ENCODE results near the gene ESPNL.

Gene ESPNL

DNA sequence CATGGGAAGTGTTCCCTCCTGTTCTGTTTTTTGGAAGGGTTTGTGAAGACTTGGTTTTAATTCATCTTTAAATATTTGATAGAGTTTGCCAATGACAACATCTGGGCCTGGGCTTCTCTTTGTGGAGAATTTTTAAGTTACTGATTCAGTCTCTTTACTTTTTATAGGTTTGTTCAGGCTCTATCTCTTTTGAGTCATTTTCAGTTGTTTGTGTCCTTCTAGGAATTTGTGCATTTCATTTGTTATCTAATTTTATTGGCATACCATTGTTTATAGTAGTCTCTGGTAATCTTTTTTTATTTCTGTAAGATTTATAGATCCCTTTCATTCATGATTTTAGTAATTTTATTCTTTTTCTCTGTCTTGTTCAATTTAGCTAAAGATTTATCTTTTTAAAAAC, 24.7 kb upstream of the ESPNL start:
- no peak for DNase-seq (ENCODE audit: low read depth)

DNA sequence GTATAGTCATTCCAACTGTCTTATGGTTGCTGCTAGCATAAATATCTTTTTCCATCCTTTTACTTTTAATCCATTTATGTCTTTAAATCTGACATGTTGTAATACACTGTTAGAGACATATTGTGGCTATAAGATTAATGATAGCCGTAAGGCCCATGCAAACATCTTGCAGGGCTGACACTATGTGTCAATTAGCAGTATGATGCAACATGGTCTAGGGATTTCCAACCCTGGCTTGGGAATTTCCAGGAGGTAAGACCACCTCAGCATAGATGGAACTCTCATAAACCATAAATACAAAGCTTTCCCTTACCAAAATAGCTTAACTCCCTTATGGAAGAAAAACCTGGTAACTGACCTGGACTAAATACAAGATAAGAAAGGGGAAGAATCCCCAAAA, 22.8 kb upstream of the ESPNL start:
- DNase-seq (ENCODE audit: low read depth) = no peak

DNA sequence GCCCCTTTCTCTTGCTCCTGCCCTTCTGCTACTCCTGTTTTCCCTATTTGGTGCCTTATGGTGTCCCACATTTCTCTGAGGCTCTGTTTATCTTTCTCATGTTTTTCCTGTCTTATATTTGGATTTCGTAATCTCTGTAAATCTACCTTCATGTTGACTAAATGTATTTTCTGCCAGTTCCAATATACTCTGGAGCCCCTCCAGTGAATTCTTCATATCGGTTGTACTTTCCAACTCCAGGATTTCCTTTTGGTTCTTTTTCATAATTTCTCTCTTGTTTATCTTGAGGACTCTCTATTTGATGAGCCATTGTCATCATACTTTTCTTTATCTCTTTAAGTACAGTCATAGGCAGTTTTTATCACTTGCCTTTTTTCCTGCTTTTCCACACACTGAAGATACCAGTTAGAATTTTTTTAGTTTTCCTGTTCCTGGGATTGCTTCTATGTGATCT, 20.2 kb upstream of the ESPNL start:
- DNase-seq (ENCODE audit: low read depth) = no peak

DNA sequence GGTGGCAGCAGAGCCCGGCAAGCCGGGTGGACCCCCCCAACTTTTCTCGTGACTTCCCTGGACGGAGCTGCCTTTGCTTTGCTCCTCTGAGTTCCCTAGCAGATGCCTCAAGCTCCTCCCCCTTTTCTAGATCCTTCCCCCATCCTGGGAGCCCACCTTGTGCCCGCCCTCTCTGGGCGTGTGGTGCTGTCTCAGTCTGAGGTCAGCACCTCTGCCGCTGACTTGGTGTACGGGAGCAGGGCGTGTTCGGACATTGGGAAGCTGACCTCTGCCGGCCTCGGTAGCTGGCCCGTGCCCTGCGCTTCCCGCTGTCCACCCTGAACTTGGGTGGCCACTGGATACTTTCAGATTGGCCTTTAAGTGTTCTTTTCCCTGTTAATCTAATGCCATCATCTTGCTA, 19.6 kb upstream of the ESPNL start:
- DNase-seq (ENCODE audit: low read depth) = no peak

DNA sequence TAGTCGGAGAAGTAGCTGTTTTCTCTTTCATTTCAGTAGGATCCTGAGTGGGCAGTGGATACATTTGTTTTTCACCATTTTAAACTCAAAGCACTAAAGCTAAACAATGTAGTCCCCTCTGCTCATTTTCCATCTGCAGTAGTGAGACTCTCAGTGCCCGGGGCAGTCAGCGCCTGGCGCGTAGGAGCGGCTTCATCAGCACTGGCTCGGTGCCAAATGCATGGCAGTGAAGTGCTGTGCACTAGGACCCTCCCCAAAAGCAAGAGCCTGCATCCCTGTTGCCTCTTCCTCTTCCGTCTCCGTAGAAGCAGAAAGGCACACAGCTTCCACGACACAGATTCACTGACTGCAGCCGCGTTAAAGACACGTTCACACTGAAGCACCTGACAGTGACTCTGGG, 19.0 kb upstream of the ESPNL start:
- DNase-seq (ENCODE audit: low read depth) = no peak

DNA sequence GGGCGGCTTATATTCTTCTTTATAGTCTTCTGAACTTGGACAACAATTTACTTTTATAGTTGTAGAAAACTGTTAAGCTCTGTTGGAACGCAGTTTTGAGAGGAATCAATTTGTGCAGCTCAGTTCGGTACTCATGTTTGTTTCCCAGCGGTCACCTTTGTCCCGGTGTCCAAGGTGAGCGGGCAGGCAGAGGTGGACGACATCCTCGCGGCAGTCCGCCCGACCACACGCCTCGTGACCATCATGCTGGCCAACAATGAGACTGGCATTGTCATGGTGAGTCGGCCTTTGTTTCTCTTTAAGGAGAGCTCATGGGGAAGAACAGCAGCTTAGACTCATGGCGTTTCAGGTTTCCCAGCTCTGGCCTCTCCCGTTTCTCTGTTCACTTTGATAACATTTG, 18.6 kb upstream of the ESPNL start:
- no peak for DNase-seq (ENCODE audit: low read depth)

DNA sequence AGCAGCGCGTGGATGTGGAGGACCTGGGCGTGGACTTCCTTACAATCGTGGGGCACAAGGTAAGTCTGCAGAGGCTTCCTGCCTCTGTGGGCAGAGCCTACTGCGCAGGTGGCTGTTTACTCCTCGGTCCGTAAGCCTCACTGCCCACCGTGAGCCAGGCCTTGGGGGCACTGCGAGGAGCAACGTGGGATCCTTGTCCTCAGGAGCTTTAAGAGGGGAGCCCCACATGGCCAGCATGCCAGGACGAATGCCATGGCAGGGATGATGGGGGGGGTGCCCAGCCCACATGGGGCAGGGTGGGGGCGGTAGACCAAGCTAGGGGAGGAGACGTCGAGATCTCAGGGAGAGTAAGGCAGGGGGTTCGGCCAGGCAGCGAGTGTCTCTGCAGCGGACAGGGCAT, 18.0 kb upstream of the ESPNL start:
- no peak for DNase-seq (ENCODE audit: low read depth)

DNA sequence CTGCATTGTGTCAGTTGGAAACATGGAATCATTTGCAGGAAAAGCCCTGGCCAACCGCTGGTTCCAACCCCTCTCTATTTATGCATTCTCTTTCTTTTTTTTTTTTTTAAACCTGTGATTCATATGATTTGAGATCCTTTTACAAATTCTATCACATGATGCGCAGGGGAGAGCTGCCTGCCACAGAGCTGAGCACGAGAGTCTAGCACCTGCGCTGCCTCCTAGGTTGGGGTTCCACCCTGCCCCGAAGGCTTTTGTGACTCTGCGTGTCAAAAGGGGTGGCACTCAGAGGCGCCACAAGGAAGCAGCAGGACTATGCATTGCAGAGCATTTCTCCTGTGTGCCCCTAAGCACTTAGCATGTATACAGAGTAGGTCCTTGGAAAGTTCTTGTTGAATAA, 17.3 kb upstream of the ESPNL start:
- DNase-seq (ENCODE audit: low read depth) = no peak

DNA sequence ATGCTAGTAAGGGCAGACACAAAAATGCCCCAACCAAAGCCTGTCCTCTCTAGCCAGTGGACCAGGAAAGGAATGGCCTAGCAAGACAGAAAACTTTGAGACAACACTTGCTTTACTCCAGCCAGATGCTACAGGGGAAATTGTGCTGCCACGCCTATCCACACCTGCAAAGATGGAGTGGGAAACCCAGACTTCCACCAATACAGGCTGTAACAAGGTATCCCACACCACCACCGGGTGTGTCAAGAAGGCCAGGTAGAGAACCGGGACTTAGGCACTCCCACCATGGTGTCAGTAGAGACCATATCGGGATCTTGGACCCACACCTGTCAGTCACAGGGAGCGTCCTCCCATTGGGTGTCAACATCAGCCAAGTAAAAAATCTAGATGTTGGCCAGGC, 16.2 kb upstream of the ESPNL start:
- no peak for DNase-seq (ENCODE audit: low read depth)

DNA sequence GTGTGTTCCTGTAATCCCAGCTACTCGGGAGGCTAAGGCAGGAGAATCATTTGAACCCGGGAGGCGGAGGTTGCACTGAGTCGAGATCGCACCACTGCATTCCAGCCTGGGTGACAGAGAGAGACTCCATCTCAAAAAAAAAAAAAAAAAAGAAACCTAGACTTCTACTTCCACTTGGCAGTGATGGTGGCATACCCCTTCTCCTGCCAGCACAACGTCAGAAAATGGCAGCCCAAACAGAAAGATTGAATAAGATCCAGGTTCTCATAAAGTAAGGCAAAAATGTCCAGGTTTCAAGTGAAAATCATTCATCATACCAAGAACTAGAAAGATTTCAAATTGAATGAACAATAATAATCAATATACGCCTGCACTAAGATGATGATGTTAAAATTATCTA, 15.4 kb upstream of the ESPNL start:
- no peak for DNase-seq (ENCODE audit: low read depth)

DNA sequence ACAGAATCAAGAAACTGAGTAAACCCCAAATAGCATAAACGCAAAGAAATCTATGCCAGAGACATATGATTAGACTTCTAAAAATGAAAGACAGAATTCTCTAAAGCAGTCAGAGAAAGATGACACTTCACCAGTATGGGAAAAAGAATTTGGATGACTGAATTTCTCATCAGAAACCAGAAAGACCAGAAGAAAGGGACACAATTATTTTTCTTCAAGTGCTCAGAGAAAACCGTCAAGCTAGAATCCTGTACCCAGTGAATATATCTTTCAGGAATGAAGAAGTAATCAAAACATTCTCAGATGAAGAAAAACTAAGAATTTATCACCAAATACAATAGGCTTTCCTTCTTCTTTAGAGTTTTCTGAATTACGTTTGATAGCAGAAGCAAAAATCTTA, 14.2 kb upstream of the ESPNL start:
- no peak for DNase-seq (ENCODE audit: low read depth)

DNA sequence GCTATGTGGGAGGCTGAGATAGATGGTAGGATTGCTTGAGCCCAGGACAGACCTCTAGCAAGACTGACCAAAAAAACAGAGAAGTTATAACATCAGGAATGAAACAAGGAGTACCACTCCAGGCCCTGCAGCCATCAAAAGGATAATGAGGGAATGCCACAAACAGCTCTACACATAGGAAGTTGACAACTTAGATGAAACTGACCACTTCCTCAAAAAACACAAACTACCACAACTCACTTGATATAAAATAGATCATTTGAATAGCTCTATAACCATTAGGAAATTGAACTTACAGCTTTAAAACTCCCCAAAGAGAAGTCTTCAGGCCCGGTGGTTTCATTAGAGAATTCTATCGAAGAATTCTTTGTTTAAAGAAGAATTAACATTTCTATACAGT, 12.9 kb upstream of the ESPNL start:
- DNase-seq (ENCODE audit: low read depth) = no peak

DNA sequence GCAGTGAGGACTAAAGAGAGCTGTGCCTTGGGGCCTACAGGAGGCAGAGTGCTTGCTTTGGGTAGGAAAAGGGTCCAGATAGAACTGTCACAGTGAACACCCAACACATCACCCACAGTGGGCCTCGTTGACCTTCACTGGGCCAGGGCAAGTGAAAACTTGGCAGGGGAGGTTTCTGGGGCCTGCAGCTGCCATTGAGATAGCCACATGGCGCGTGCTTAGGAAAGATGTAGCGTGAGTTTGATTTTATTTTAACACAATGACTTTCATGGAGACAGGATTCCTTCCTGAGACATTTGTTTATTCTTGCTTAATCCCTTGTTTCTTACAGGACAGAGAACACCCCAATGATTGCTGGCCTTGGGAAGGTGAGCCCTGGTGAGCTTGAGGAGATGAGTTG, 9.3 kb upstream of the ESPNL start:
- no peak for DNase-seq (ENCODE audit: low read depth)

DNA sequence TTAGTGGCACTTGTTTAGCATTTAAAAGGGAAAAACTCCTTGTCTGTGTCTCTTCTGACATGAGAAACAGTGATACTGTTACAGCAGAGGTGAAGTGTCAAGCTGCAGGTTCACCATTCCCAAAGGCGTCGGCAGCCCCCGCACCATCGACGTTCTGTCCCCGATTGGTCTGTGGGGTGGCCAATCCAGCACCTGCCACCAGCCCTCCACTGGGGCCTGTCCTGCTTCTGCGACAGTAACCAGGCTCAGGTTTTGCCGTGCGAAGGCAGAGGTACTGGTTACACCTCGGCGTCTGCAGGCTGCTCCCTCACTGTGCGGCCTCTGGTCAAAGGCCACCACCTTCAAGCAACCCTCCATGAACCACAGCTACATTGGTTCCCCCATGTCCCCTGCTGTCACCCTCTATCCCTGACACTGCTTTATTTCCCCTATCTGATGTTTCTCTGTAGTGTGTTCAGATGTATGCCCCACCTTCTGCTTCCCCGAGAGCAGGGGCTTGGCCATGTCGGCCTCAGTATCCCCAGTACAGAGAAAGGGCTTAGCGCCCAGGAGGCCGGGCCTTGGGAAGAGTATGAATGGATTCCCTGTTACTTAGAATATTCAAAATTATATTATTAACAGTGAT, 8.6 kb upstream of the ESPNL start:
- DNase-seq (ENCODE audit: low read depth) = no peak

DNA sequence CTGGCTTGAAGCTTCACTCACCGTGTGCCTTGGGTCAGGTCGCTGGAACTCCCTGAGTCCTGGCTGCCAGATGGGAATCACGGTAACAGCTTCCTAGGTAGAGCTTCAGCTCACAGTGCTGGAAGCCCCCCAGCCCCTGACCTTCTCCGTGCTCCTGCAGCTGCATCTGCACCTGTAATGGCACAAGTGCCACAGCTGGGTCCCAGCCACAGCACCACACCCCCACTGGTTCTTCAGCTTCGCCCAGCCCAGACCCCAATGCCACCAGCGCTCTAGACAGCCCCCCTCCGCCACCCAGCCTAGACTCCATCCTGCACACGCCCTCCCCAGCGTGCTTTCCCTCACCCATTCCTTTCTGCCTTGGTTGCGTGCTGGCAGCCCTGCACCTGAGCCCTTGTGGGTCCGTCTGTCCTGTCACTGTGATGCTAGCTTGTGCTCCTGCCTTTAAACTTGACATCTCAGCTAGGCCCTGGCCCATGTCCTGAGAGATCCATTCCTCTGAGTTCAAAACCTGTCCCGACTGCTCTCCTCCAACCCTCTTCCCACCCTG, 7.6 kb upstream of the ESPNL start:
- no peak for DNase-seq (ENCODE audit: low read depth)

DNA sequence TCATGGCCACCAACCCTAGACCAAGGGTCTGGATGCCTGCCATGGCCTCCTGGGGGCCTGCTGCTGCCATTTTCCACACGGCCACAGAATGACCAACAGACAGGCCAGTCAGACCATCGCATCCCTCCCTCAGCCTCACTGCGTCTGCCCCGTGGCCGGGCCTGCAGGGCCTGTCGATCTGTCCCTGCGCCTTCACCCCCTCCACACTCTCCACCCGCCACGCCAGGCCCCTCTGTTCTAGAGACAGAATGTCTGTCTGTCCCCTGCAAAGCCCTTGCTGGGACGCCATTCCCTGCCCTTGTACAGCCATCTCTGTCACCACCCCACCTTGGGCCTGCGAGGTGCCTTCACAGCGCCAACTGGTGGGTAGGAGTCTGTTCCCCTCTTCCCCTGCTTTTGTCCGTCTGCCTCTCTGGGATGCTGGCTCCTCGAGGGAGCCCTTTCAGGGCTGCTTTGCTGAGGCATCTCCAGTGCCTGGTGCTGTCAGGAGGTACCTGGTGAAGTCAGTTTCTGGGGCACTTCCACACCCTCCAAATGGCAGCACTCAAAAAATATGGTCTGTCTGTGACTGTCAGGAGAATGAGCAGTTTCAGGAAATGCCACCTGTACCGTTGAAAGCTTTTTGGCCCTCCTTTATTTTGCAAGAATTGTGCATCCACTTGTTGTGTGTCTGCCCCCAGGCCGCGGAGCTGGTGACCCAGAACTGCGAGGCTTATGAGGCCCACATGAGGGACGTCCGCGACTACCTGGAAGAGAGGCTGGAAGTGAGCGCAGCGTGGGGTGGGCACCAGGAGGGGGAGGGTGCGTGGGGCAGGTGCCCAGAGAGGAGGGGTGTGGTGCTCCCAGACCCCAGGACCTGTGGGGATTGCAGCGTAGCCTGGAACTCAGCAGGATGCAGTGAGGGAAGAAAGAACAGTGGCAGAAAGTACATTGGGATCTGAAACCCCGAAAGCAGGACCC, 6.7 kb upstream of the ESPNL start:
- DNase-seq (ENCODE audit: low read depth) = no peak

DNA sequence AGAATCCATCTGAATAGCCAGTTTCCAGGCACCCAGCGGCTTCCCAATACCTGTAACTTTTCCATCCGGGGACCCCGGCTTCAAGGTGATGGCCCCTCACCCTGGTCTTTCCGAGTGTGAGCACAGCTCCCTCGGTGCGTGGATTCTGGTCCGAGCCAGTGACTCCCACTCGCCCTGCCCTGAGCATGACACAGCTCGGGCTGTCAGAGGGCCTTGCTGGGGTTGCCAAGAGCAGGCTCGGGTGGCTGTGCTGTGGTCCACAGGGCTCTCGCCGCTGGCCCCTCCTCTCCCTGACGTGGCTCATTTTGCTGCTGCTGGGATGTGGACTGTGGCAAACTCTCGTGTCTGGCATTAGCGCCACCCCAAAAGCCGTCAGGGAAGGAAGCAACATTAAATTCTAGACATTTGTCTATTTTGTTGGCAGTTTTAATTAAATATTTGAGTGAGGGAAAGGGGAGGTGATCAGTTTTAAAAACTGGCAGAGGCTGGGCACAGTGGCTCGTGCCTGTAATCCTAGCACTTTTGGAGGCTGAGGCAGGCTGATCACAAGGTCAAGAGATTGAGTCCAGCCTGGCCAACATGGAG, 5.6 kb upstream of the ESPNL start:
- no peak for DNase-seq (ENCODE audit: low read depth)

DNA sequence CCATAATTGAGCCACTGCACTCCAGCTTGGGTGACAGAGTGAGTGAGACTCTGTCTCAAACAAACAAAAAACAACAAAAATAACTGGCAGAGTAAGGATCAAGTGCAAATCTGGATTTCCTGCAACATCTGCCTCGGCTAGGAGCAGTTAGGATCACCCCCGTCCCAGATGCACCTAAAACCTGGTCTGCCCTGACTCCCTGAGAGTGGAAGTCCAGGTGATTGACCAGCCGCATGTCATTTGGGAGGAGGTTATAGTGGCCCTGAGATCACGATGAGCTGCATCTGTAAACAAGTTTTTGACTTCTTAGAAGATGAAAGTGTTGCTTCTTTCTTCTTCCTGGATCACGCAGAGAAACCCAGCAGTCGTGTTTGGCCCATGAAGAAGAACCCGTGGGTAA, 5.0 kb upstream of the ESPNL start:
- DNase-seq (ENCODE audit: low read depth) = no peak

DNA sequence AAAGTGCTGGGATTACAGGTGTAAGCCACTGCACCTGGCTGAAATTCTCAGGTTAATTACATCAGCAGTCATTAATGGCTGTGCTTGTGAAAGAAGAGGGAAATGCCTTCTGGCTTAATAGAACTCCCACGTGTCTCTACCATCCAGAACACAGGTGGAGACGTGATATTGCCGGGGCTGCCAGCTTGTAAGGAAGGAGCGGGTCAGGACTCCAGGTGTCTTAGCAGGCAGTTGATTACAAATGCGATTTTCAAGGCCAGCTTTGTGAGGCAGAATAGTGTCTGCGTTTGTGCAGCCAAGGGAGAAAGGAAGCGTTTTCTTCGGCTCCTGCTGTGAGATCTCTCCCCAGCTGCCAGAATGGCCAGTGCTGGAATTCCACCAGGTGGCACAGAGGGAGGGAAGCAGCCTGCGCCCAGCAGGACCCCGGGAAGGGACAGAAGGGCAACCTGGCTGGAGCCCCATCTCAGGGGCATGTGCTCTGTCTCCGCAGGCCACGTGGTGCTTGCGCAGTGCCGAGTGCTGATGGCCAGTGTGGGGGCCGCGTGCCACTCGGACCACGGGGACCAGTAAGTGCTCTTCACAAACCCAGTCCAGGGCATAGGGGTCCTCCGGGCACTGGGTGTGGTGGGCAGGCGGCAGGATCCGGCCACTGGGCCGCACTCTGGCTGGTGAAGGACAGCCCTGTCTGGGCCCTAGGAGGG, 3.7 kb upstream of the ESPNL start:
- no peak for DNase-seq (ENCODE audit: low read depth)

DNA sequence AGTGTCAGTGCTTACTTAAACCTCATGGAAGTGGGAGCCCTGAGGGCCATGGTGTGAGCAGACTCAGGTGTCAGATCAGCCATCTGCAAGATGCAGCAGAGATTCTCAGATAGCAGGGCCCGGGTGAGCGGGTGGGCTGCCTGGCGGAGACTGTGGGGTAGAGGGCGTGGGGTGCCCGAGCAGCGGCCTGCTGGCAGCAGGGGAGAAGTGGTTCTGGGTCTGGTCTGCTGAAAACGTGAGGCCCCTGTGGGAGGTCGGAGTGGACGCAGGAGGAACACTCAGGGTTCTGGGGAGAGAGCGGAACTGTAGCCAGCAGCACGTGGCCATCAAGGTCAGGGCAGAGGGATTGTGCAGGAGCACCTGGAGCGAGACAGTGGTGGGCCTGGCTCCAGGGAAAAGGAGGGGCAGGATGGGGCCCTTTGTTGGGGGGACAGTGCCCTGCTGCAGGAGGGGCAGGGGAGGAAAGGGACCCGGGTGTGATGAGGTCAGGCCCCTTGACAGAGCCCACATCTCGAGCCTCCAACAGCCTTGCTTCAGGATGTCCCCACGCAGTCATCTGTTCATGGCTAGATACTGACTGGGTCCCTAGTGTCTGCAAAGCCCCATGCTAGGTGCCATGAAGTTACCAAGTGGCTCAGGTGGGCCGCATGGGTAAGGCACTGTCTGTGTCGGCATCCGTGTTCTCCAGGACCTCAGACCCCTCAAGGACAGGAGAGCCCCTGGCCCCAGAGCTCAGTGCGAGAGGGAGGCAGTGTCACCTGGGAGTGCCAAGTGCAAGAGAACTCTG, 2.7 kb upstream of the ESPNL start:
- DNase-seq (ENCODE audit: low read depth) = no peak
